OCI-LY3 (cell line): ENCODE results near the gene MYO5B.

Source experiments
- EZH2phosphoT487 ChIP-seq: fragments of 200-600 bp; shearing (Covaris generic); IDR thresholded peaks from 2 replicates; pipeline ENCODE4 v1.6.1; 2018; ENCODE audit warnings: antibody characterized with exemption, mixed run types, low read depth
- TF ChIP-seq, protein P1 (sequence below): fragments of 200-600, 300-600 bp; sonication (generic); IDR thresholded peaks from 2 replicates; pipeline ENCODE4 v1.5.1; 2014; ENCODE audit warnings: antibody characterized with exemption, low read length, low read depth

DNA sequence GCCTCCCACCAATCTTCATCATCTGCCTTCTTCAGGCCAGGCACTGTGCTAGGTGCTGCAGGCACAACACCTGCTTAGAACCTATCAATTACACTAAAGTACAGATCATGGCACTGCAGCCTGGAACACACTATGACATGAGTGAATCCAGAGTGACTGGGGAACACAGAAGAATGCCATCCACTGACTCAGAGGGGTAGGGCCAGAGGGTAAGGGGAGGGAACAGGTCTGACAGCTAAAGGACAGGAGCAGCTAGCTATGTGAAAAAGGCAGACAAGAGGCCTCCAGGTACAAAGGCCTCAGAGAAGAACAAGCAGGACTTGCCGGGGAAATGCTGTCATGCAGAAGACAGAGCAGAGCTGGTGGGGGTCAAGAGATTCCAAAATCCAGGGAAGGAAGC is 328.3 kb downstream of the MYO5B start:
- TF ChIP-seq, protein P1, sequence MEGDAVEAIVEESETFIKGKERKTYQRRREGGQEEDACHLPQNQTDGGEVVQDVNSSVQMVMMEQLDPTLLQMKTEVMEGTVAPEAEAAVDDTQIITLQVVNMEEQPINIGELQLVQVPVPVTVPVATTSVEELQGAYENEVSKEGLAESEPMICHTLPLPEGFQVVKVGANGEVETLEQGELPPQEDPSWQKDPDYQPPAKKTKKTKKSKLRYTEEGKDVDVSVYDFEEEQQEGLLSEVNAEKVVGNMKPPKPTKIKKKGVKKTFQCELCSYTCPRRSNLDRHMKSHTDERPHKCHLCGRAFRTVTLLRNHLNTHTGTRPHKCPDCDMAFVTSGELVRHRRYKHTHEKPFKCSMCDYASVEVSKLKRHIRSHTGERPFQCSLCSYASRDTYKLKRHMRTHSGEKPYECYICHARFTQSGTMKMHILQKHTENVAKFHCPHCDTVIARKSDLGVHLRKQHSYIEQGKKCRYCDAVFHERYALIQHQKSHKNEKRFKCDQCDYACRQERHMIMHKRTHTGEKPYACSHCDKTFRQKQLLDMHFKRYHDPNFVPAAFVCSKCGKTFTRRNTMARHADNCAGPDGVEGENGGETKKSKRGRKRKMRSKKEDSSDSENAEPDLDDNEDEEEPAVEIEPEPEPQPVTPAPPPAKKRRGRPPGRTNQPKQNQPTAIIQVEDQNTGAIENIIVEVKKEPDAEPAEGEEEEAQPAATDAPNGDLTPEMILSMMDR = no peak
- no peak for TF ChIP-seq EZH2phosphoT487
